HepG2 (cell line): ENCODE data around the gene CAMK2N2. TPM values are rescaled to one million over a fixed set of nuclear protein-coding genes. Genes with fewer than 3 reads are reported as not detected.
A peak's percentile ranks its signal among the peaks of the same experiment; 100 is the strongest.

Experiments used
- ARID4A ChIP-seq: sonication (generic); formaldehyde crosslinking; IDR thresholded peaks from 2 replicates; pipeline ENCODE4 v1.5.0; 2020; ENCODE audit warnings: mild to moderate bottlenecking, missing genetic modification reagents, borderline replicate concordance
- GABPB1 ChIP-seq: IDR thresholded peaks from 2 replicates; pipeline ENCODE4 v1.6.1; 2016; ENCODE audit warnings: mild to moderate bottlenecking, missing genetic modification reagents, moderate library complexity, missing compliant biosample characterization
- HBP1 ChIP-seq: IDR thresholded peaks from 2 replicates; pipeline ENCODE4 v1.6.1; 2016; ENCODE audit warnings: low read depth, control low read depth
- LCORL ChIP-seq, 2 experiments: fragments of 450-650 bp in 1 of 2; sonication (generic) in 1 of 2; formaldehyde crosslinking in 1 of 2; IDR thresholded peaks; 2 replicates each; pipeline versions ENCODE4 v1.5.0 to v1.6.1; 2017 to 2020; ENCODE audit warnings: antibody characterized with exemption in 1 of 2, missing genetic modification reagents in 1 of 2
- NFE2 ChIP-seq: sonication (generic); formaldehyde crosslinking; IDR thresholded peaks from 2 replicates; pipeline ENCODE4 v1.4.0; 2020; ENCODE audit warnings: missing genetic modification reagents
- SOX13 ChIP-seq, 3 experiments: fragments of 450-650 bp in 1 of 3; sonication (generic) in 1 of 3; formaldehyde crosslinking in 1 of 3; IDR thresholded peaks in 2 of 3; conservative IDR thresholded peaks in 1 of 3; 2 replicates each; pipeline versions ENCODE4 v1.5.0 to v1.6.1; 2016 to 2020; ENCODE audit warnings: antibody characterized with exemption in 1 of 3, mild to moderate bottlenecking in 1 of 3, missing compliant biosample characterization in 1 of 3, missing genetic modification reagents in 1 of 3, moderate library complexity in 1 of 3
- TCF12 ChIP-seq, 2 experiments: fragments of 450-650 bp in 1 of 2; sonication (generic) in 1 of 2; formaldehyde crosslinking in 1 of 2; IDR thresholded peaks; 2 replicates each; pipeline versions ENCODE4 v1.6.1 to v1.8.0; 2017 to 2022; ENCODE audit warnings: antibody characterized with exemption in 1 of 2, mild to moderate bottlenecking in 1 of 2, missing genetic modification reagents in 1 of 2, moderate library complexity in 1 of 2
- TEAD2 ChIP-seq: sonication (generic); formaldehyde crosslinking; IDR thresholded peaks from 2 replicates; pipeline ENCODE4 v1.9.0; 2021; ENCODE audit warnings: missing genetic modification reagents
- ZKSCAN5 ChIP-seq: sonication (generic); formaldehyde crosslinking; IDR thresholded peaks from 2 replicates; pipeline ENCODE4 v1.5.1; 2020; ENCODE audit warnings: mild to moderate bottlenecking, missing genetic modification reagents
- ZNF282 ChIP-seq: fragments of 450-650 bp; IDR thresholded peaks from 2 replicates; pipeline ENCODE4 v1.6.1; 2018; ENCODE audit not compliant: partially characterized antibody
- ZNF577 ChIP-seq: sonication (generic); formaldehyde crosslinking; IDR thresholded peaks from 2 replicates; pipeline ENCODE4 v1.4.0; 2020; ENCODE audit warnings: mild to moderate bottlenecking, low read depth, missing genetic modification reagents, borderline replicate concordance
- ZNF670 ChIP-seq: sonication (generic); formaldehyde crosslinking; IDR thresholded peaks from 2 replicates; pipeline ENCODE4 v1.8.0; 2022; ENCODE audit warnings: mild to moderate bottlenecking, missing genetic modification reagents, borderline replicate concordance
- ZNF766 ChIP-seq: sonication (generic); formaldehyde crosslinking; IDR thresholded peaks from 2 replicates; pipeline ENCODE4 v1.5.0; 2020; ENCODE audit warnings: missing genetic modification reagents, borderline replicate concordance
- ZNF839 ChIP-seq: sonication (generic); formaldehyde crosslinking; IDR thresholded peaks from 2 replicates; pipeline ENCODE4 v1.4.0; 2020; ENCODE audit warnings: missing genetic modification reagents, mild to moderate bottlenecking, borderline replicate concordance
- polyA plus RNA-seq, 8 experiments: library from polyadenylated mRNA; depleted of rRNA in 3 of 8; stranded (reverse) in 7 of 8; unstranded in 1 of 8; fragments of >200 nt; fragmentation: Illumina TruSeq in 4 of 8; extraction: Trizol in 4 of 8; gene quantifications; 2 replicates each; pipeline versions ENCODE4 v1.2.1 to v1.2.3, GENCODE V29; 2011 to 2016; ENCODE audit warnings: low read depth in 4 of 8, missing spikeins in 1 of 8, mixed read lengths in 1 of 8; ENCODE audit not compliant: insufficient read depth in 1 of 8
- total RNA-seq, 5 experiments: library from RNA; depleted of rRNA; stranded (reverse); fragments of >200 nt; fragmentation: Illumina TruSeq; extraction: Trizol; gene quantifications; 2 replicates each; pipeline ENCODE4 v1.2.3, GENCODE V29; 2016; ENCODE audit warnings: low read depth in 1 of 5

Gene CAMK2N2
- total and polyA plus RNA-seq, 2 of the 13 experiments (the other 11 are each of a cell fraction or from before 2014, with no cell fraction given) = 0.12 to 0.27 TPM

- TF ChIP-seq ZNF577 (CRISPR knock-in tag) = 0 out of 2 replicates have a peak, but pooled peaks have one; percentile 64
- peak; percentile 88 for TF ChIP-seq GABPB1 (CRISPR knock-in tag)
- no peak for TF ChIP-seq TCF12 (IDR thresholded peaks at IDR 0.05)
- no peak; the same call in 1 of the 2 replicates for TF ChIP-seq TCF12 (CRISPR knock-in tag; IDR thresholded peaks at IDR 0.05)
- peak; percentile 98; the same call in 1 of the 2 replicates for TF ChIP-seq ZNF766 (CRISPR knock-in tag)
- TF ChIP-seq ZNF282 = no peak
- TF ChIP-seq TEAD2 (CRISPR knock-in tag) = no peak
- peak; percentile 73; the same call in 1 of the 2 replicates for TF ChIP-seq ZNF670 (CRISPR knock-in tag)
- TF ChIP-seq NFE2 = no peak
- TF ChIP-seq HBP1 (CRISPR knock-in tag) = no peak; the same call in 1 of the 2 replicates
- TF ChIP-seq ZKSCAN5 (CRISPR knock-in tag) = no peak
- TF ChIP-seq ZNF839 = peak; percentile 85; the same call in 1 of the 2 replicates
- peak; percentile 91 for TF ChIP-seq ARID4A
- peak; percentile 52; the same call in 1 of the 2 replicates for TF ChIP-seq LCORL (IDR thresholded peaks at IDR 0.05)
- TF ChIP-seq LCORL (CRISPR knock-in tag; IDR thresholded peaks at IDR 0.05) = peak; percentile 98
- TF ChIP-seq SOX13 (IDR thresholded peaks at IDR 0.05) = no peak
- TF ChIP-seq SOX13 (CRISPR knock-in tag; conservative IDR thresholded peaks at IDR 0.05 in 1 of 2, IDR thresholded peaks at IDR 0.05 in 1 of 2) = peak in 1 of 2 experiments; percentile 69; a peak in 2 of 4 replicates
These were observed 19.7 kb downstream of the CAMK2N2 start (continued) for GRCh38 chr3:184241447-184242296.
